HG03139 (cell line): ENCODE data around the gene MMP15.

Source experiments
- ATAC-seq: cut with Tn5 transposase; IDR thresholded peaks from one replicate; pipeline ENCODE4 v1.9.1; 2021; ENCODE audit not compliant: unreplicated experiment

Gene MMP15

DNA sequence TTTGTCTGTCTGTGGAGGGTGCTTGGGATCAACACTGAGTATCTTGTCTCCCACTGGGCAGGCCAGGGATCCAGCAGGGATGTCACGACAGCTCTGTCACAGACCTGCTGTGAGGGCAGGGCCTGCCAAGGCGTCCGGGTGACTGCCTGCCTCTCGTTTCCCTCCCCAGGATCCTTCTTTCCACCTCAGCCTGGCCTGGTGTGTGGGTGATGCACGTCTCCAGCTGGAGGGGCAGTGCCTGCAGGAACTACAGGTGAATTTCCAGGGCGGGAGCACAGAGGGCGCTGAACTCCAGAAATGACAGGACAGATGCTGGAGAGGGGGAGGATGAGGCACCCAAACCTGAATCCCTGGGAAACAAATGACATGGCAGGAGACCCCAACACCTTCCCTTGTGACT is 6.8 kb upstream of the MMP15 start:
- ATAC-seq: no peak

DNA sequence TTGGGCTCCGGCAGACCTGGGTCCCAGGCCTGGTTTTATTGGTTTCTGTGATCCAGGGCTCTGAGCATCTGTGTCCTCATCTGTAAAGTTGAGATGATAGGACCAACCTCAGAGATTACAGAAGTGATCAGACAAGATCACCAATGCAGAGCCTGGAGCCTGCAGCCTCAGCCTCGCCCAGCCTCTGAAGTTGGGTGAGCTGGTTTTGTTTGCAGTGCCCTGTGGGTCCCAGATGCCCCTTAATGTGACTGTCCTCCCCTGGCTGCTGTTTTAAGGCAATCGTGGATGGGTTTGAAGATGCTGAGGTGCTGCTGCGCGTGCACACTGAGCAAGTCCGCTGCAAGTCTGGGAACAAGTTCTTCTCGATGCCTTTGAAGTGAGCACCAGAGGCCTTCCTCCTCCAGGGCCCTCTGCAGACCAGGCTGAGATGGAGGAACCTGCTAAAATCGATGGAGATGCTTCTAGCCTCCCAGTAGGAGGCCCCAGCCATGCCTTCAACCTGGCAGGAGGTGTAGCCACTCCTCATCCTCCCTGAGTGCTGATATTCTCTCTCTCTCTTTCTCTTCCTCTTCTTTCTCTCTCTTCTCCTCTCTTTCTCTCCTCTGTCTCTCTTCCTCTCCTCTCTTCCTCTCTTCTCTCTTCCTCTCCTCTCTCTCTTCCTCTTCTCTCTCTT is 5.6 kb upstream of the MMP15 start:
- no peak for ATAC-seq

DNA sequence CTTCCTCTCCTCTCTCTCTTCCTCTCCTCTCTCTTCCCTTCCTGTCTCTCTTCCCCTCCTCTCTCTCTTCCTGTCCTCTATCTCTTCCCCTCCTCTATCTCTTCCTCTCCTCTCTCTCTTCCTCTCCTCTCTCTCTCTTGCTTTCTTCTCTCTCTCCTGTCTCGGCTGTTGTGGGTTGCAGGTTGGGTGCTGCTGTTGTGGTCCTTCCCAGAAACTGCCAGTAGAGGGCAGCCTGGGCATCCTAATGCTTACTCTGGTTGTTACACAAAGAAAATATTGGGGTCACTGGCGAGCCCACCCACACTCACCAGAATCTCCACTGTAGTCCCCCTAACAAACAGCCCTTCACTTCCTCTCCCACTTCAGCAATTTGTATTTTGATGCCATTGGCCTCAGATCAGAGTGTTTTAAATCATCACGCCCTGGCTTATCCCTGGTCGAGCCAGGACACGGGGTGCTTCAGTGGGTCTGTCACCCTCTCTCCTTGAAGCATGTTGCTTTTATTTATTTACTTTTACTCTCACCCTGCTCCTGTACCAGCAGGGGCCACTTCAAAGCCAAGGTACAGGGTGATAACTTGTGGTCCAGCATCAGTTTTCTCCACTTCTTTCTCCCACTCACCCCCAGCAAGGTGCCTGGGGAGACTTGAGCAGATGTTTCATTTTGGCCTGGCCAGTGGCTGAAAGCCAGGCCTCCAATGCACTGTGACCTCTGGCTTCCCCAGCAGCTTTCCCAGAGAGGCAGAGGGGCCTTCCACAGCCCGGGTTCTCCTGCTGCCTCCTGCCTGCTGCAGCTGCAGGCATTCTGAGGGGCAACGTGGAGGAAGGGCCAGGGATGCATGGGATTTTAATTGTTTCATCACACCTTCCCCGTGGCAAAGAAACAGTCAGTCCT is 4.7 kb upstream of the MMP15 start:
- no peak for ATAC-seq

DNA sequence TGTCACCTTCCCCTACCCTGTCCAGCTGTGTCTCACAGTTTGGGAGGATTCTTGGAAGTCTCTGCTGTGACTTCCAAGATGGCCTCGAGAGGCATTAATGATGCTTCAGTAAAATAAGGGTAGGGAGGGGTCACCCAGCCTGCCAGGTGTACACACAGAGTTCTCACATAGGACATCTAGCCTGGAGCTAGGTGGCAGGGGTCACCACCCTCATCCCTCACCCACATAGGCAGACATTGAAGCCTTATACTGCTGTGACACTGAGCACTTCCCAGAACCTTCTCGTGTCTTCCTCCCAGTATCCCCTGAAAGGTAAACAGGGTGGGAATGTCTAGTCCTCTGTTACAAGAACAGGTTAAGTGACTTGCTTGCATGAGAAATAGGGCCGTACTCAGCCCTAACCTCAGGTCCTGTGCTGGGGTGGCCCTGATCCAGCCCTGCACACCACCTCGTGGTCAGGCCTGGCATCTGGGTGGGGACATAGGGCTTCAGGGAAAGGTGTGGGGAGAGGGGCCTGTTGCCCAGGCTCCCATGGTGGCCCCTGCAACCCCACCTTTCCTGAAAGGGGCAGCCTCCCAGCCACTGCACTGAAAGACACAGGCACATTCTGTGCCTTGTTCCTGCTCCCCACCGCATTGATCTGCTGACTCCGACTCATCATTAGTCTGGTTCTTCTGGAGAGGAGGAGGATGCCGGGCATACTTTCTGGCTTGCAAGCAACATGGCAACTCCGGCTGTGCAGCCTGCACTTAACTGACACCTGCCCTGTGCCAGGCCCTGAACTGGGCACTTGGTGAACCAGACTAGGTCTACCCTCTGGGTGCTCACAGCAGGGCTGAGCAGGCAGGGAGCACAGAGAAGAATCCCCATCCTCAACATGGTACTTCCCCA is 3.6 kb upstream of the MMP15 start:
- no peak for ATAC-seq

DNA sequence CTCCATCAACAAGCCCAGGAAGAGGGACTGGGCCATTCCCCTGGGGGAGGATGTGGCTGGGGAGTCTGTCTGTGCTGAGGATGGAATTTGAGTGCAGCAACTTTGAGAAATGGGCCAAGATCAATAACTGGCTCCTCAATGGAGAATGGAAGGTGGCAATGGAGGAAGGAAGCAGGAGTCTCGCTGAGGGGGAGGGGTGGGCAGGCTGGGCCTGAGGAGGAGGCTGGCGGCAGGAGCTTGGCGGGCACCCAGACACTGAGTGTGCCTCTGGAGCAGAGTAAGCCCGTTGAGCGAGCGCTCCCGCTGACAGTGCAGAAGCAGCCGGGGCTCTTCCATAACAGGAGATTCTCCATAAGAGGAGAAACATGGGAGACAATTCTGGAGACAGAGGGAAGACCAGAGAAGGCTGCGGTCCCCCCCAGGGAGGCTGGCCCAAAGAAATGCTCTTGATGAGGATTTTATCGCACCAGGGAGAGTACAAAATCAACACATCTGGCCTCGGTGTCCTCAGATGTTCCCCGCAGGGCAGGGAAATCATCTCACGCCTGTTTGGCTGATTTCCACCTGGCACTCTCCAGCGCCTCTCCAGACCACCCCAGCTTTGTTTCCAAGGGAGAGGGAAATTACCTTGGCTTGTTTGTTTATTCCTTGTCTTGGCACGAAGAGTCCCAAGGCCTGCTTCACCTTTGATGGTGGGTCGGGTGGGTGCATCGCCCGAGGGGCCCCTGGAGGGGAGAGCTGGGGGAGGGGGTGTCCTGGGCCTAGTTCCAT is 2.8 kb upstream of the MMP15 start:
- no peak for ATAC-seq

DNA sequence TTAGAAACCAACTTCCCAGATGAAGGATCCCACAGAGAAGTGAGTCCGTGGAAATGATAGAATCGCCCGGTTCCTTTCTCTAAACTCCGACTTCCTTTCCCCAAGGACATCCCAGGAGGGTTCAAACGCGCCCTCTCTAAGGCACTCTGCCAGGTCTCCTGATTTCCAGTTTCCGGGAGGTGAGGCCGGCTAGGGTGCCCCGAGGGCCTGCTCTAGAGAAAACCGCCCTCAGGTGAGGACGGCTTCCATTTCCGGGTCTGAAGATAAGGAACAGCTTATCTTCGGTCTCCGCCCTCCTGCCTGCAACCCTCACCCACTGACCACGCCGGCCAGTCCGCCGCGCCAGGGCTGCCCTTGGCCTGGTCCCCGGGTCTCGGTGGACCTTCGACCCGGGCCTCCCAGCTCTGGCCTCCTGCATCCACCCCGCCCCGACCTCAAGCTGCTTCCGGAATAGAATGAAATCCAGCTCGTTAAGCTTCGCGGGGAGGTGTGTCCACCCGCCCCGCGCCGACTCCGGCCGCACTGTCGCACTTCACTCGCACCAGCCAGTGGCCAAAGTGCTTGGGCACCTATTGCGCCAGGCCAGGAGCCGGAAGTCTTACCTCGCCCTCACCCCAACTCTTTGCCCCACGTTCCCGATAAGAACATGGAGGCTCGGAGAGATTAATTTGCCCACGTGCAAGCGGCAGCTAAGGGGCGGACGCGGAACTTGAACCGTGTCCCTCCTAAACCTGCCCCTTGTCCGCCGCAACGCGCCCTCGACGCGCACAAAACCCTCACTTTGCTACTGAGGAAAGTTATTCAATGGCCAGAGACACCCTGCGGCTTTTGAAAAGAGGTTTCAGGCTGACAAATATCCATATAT is 836 bp upstream of the MMP15 start:
- no peak for ATAC-seq

DNA sequence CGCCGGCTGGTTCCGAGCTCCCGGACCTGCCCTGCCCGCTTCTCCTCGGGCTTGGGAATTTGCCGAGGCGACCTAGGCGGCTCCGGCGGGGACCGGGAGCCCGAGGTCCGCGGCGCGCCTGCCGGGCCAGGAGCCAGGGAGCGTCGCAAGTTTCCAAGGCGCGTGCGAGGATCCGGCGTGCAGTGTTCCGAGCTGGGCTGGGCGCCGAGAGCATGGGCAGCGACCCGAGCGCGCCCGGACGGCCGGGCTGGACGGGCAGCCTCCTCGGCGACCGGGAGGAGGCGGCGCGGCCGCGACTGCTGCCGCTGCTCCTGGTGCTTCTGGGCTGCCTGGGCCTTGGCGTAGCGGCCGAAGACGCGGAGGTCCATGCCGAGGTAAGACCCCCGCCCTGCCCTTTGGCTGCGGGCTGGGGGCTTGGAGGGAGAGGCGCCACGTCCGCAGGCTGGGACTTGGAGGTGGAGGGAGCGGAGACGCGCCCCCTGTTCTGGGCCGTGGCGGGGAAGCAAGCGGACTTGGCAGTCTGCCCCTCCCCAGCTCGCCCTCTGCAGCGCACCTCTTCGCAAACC is 668 bp downstream of the MMP15 start:
- ATAC-seq: peak; percentile 18

DNA sequence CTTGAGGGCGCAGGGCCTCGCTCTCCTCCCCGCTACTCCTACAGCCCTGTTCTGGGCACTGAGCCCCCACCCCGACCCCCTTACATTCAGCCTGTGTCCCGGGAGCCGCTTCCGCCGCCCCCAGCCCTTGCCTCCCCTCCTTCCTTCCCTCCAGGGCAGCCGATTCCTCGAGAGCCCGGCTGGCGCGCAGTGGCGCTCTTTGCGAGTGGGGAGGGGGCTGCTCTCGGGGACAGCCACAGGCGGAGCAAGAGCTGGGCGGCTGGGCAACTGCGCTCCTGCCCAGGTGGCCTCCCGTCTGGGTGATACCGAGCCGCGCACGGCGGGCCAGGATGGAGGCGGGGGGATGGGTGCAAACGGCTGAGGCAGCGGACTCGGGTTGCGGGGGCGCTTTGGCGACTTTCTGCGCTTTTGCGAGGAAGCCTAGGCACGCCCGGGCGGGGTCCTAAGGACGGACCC is 1.2 kb downstream of the MMP15 start:
- ATAC-seq: no peak

DNA sequence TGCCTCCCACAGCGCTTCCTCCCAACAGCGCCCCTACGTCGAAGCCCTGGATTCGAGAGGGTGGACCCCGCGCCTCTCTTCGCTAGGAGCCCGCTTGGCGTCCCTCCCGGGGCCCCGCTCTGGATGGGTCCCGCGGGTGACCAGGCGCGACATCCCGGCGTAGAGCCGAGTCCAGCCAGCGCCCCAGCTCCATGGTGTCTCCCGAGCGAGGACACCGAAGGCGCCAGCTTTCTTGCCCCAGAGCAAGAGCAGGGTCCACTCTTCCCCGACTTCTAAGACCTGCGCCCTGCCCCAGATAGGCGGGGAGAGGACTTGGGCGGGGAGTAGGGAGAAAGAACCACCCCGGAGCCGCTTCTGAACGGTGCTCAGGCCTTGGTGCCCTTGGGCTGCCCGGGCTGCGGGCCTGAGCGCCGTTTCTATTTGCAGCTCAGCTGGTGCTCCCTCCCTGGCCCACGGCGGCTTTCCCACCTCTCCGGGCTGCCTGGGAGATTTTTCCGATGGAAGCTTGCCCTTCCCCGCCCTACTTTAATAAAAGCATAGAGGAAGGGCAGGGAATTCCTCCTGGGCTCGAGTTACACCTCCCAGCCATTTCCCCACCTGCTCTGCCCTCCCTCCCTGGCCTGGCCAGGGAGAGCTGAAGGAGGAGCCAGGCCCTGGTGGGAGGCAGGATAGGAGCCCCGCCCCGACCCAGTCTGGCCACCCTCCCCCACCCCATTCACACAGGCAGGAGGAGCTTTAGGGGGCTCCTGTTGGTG is 1.8 kb downstream of the MMP15 start:
- no peak for ATAC-seq

DNA sequence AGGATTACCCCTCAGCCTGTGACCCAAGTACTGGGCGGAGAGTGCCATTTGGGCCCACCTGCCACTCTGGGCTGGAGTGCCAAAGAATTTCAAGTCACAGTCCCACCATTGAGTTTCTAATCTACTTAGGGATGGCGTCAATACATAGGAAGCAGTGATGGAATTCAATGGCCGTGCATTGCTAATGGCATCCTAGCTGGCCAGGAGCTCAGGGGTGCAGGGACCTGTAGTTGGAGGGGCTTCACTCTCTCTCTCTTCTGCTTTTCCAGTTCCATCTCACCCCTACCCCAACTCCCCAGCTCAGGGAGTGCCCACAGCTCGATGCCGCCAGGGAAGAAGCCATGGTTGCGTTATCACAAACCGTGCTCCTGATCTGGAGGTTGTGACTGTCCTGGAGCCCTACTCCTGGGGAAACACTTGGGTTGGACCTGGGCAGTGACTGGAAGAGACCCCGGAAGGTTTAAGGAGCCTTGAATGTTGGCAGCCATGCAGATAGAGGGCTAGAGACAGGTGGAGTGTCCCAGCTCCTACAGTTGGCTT is 2.4 kb downstream of the MMP15 start:
- no peak for ATAC-seq

DNA sequence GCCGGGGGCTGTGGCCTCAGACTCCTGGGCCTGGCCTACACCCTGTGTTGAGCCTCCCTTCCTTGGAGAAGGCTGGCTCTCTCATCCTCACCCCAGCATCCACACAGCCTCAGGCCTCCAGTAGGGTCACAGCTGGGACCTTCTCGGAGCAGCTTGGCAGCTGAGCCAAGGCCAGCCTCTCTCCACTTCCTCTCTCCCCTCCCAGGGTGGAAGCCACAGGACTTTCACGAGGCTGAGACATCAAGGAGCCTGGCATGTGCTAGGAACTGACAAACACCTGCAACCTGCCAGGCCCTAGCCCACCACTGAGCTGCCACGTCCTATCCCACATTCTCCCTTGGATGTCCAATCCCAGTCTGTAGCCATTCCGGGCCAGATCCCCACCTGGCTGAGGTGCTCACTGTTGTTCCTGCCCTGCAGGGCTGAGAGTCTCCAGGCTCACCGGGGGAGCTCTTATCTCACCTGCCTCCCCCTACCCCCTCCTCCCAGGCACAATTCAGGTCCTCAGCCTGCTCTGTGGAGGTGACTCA is 3.1 kb downstream of the MMP15 start:
- ATAC-seq: no peak

DNA sequence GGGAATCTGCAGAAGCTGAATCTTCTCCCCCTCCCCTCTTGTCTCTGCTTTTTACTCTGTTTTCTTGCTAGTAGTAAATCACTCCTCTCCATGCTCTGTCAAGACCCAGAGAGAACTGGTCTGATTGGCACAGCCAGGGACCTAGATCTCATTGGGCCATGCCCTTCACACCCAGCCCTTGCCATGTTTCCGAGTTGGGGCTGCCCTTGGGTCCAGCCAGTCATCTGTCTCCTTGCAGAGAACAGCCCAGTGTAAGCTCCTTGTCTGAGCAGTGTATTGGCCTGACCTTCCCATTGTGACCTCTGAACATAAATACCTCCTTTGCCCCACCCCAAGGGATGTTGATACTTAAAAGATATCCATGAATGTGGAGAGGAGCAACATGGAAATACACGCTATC is 3.9 kb downstream of the MMP15 start:
- no peak for ATAC-seq

DNA sequence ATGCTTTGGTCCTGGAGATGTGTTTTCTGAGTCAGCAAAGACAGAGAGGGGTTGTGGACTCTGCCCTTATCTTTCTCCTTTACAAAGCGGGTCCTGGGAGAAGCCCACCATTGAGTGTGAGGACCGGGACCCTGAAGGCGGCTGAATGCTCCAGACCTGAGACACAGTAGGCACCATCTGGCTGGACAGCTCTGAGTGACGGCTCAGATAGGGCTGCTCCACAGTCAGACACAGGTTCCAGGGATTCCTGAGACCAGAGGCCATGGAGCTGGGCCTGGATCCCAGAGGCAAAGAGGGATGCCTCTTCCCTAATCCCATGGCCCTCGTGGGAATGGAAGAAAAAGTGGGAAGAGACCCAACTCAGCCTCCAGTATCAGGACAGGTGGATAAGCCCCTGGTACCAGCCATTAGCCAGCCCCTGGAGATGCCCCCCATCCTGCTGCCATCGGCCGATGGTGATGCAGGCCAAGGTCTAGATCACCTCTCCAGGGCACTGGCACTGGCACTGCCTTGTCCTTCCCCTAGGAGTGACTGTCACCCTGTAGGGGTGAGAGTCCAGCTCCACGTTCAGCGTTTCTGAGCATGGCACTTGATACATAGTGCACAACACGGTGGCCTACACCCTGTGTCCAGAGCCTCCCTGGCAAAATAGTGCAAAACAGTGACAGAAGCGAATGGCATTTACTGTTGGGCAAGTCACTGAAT is 4.7 kb downstream of the MMP15 start:
- no peak for ATAC-seq

DNA sequence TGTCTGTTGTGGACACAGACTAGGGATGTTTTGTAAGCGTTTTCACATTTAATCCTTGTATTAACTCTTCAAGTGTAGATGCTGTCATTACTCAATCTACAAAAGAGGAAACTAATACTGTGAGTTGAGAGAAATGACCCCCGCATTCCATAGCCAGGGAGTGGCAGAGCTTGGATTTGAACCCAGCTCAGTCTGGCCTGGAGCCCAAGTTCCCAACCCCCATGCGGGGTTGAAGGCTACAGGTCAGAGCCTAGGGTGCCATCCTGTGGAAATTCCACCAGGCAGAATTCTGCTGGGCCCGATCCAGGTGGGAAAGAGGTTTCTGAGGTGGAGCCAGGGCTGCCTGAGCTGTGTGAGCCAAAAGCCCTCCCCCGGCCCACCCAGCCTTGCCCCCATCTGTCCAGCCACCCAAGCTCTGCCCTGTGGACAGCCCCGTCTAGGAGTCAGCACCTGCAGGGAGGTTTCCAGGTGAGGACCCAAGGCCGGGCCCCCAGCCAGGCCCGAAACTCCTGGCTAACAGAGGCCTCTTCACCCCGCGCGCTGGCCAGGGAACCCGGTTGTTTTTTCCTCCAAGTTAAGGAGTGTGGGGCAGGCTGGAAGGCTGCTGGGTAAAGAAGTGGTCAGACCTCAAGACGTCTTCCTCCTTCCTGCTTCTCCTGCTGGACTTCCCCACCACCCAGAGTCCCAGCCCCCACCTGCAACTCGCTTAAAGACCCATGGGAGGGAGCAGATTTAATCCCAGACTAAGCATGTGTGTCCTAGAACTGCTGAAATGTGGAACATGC is 5.7 kb downstream of the MMP15 start:
- ATAC-seq: no peak

DNA sequence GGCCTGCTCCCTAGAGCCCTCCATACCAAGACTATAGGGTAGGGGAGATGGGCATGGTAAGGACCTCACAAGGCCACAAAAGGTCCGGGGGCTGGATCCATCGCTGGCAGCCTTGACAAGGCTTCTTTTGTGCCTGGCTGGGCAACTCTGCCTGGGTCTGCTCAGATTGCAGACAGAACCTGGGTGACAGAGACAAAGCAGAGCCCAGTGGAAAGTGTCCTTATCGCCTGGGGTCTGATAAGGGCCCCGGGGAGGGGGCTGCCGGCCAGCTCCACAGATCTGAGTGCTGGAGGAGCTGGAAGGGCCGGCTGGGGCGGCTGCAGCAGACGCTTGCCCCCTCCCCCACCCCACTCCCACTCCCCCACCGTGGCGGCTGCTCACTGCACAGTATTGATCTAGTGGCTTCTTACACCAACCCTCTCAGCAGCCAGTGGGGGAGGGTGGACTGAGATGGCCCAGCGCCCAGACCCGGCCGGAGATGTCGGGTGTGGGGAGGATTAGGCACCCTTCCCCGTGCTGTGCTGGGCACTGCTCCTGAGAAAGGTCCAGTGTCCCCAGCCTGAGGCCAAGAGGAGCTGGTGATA is 7.2 kb downstream of the MMP15 start:
- no peak for ATAC-seq

DNA sequence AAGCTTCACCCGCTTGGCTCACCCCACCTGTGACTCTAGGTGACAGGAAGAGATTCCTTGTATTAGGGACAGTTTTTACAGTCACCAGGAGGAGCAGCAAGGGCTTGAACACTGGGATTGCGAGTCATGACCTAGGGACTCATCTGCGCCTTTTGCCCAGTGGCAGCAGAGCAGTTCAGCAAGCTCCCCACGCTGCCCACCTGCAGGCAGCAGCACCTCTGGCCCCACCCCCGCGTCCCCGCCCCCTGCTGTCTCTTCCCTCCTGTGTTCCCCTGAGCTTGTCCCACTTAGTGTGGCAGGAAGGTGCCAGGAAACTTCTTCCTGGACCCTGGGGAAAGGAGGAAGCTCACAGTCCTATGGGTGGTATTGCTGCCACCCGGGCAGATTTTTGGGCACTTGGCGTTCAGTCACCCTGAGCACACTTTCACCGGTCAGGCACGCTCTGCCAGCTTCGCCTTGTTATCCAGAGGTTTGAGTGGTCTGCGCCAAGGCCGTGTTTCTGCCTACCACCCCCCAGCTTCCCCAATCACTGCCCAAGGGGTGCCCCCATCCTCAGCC is 8.7 kb downstream of the MMP15 start:
- ATAC-seq: no peak
